ENCODE results near the gene SEC61A2.

DNA sequence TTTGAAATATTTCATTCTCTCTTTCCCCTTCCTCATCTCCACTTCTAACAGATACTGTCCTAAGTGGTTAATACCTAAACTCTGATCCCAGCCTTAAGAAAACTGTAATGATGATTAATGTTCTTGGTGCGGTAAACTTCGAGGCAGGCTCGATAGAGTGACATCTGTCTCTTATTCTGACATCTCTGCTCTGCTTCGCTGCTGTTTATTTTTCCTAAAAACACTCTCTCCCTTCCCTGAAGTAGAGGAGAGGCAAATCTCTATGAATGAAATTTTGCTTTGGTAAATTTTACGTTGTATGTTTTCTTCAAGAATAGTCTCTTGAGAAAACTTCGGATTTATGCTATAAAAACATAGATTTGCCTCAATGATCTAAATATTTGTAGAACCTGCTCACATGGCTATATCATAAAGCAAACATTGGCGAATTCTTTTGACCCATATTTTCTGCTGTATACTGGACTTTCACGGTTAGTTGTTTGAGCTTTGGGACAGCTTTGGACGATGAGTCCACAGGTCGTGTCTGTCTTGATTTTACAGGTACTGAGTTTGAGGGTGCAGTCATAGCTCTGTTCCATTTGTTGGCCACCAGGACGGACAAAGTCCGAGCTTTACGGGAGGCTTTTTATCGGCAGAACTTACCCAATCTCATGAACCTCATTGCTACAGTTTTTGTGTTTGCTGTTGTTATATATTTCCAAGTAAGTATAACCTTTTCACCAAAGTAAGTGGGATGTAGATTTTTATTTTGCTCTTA lies 27.1 kb downstream of the SEC61A2 start:
- TF ChIP-seq ATF3 (IDR thresholded peaks at IDR 0.05) (peak; percentile 48), CTCF (IDR thresholded peaks at IDR 0.05; ENCODE audit: low read depth, low read length, missing input control) (peak; percentile 27), YY1 (IDR thresholded peaks at IDR 0.05) (peak; percentile 81), GABPA (IDR thresholded peaks at IDR 0.05 in 1 of 2, conservative IDR thresholded peaks at IDR 0.05 in 1 of 2) (peak in 1 of 2 donors; percentile 55), REST (IDR thresholded peaks at IDR 0.05) (peak; percentile 79), NR2F2 (IDR thresholded peaks at IDR 0.05) (no peak), EGR1 (IDR thresholded peaks at IDR 0.05; ENCODE audit: low read depth in 2 of 2) (peak in 1 of 2 donors; percentile 36)
- TF ChIP-seq, protein P1, sequence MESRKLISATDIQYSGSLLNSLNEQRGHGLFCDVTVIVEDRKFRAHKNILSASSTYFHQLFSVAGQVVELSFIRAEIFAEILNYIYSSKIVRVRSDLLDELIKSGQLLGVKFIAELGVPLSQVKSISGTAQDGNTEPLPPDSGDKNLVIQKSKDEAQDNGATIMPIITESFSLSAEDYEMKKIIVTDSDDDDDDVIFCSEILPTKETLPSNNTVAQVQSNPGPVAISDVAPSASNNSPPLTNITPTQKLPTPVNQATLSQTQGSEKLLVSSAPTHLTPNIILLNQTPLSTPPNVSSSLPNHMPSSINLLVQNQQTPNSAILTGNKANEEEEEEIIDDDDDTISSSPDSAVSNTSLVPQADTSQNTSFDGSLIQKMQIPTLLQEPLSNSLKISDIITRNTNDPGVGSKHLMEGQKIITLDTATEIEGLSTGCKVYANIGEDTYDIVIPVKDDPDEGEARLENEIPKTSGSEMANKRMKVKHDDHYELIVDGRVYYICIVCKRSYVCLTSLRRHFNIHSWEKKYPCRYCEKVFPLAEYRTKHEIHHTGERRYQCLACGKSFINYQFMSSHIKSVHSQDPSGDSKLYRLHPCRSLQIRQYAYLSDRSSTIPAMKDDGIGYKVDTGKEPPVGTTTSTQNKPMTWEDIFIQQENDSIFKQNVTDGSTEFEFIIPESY (IDR thresholded peaks at IDR 0.05) = peak; percentile 64
